Mesodermal cell (in vitro differentiated cells): ENCODE results near the gene C17orf114.

ENCODE experiments used
- H3K27ac ChIP-seq: 2 replicates; pipeline ENCODE4 v1.7.0; 2013; ENCODE audit warnings: mild to moderate bottlenecking, low read depth, low read length, moderate library complexity; ENCODE audit not compliant: severe bottlenecking
- H3K36me3 ChIP-seq: 2 replicates; pipeline ENCODE4 v1.7.1; 2013; ENCODE audit warnings: mild to moderate bottlenecking, low read length, moderate library complexity; ENCODE audit not compliant: control insufficient read depth, insufficient read depth
- H3K4me1 ChIP-seq: one replicate; pipeline ENCODE4 v1.7.1; 2013; ENCODE audit warnings: mild to moderate bottlenecking, low read length; ENCODE audit not compliant: insufficient read depth, control insufficient read depth, poor library complexity, severe bottlenecking
- H3K4me3 ChIP-seq: 2 replicates; pipeline ENCODE4 v1.7.0; 2013; ENCODE audit warnings: low read length, control low read depth, mild to moderate bottlenecking; ENCODE audit not compliant: insufficient read depth, poor library complexity, severe bottlenecking; ENCODE audit errors: extremely low read depth
- H3K9me3 ChIP-seq: 2 replicates; pipeline ENCODE4 v1.7.1; 2013; ENCODE audit warnings: mild to moderate bottlenecking, low read length, moderate library complexity; ENCODE audit not compliant: control insufficient read depth
- WGBS, 2 experiments: methylation state at CpG; one replicate each; pipeline ENCODE4 v1.1.5; 2013; ENCODE audit warnings: missing lambda C conversion rate in 2 of 2; ENCODE audit not compliant: insufficient coverage in 2 of 2; 5-methylcytosine and 5-hydroxymethylcytosine counted together

C17orf114 gene

DNA sequence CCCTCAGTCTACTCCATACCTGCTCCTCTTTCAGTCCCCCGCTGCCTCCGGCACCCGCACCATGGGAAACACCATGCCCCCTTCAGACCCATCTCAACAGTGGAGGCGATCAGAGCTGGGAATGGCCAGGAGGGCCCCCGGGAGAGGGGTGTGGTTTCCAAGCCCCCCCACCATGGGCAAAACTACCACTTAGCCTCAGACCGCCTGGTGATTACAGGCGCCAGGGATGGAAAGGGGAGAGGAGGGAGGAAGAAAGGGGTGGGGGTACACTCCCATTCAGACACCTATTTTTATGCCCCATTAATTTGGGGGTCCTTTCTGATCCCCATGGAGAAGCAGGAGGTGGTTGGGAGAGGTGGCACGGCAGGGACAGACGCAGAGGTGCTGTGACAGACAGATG, at the start of gene C17orf114:
Gene C17orf114 (minus strand): TSS at position 101 of the 400 bp plus-strand sequence.
- no peaks in the 10 kb centered on the region for H3K9me3 ChIP-seq
- peaks cover 23% of the 10 kb centered on the region for H3K36me3 ChIP-seq
- no peak within 1 kb of the TSS for H3K27ac ChIP-seq
- WGBS, 2 experiments = 90 to 95% methylated on average over 2 of the region's 9 CpGs
- no peak within 1 kb of the TSS for H3K4me3 ChIP-seq
- H3K4me1 ChIP-seq = no peaks in the 10 kb centered on the region

DNA sequence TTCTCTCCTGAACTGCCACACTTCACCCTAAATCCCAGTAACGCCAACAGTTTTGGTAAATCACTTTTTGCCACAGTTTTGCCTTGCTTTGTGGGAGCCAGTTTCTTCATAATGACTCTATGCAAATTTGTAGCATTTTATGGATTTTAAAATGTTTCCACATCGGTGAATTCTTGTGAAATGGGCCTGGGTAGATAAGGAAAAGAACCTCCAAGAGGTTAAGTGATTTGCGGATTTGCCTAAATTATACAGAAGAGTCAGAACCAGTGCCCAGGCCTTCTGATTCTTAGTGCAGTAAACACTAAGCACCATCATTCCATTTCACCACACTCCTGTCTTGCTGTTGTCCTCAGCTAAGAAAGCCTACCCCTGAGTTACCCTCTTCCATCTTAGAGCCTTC, 49.0 kb upstream of the C17orf114 start:
- Histone ChIP-seq H3K27ac (peak overlapping the region; percentile 37), H3K9me3 (no peaks in the 10 kb centered on the region), H3K4me1 (peaks cover 39% of the 10 kb centered on the region), H3K36me3 (peaks cover 7% of the 10 kb centered on the region), H3K4me3 (no peak overlapping the region)
- WGBS, 2 experiments = 81 to 94% methylated on average over 3 of the region's 3 CpGs

DNA sequence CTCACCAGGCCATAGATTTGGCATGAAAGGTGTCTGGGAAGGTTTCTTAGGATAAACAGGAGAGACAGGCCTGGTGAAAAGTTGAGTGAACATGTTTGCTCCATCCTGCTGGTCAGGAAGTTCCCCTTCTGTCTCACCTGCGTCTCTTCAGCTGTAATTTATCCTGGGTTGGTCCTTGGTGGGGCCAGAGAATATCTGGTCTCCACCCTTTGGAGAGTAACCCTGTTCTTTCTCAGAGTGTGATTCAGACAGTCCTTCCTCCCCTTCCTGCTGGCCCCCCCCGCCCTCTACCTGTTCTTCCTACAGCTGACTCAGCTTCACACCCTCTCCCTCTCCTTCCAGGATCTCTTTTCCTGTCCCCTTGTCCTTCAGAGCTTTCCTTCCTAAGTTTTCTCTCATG, 48.1 kb upstream of the C17orf114 start:
- no peak overlapping the region for H3K27ac ChIP-seq
- no peaks in the 10 kb centered on the region for H3K9me3 ChIP-seq
- peaks cover 13% of the 10 kb centered on the region for H3K36me3 ChIP-seq
- 94 to 100% methylated on average over 1 to 2 of the region's 2 CpGs for WGBS, 2 experiments
- H3K4me3 ChIP-seq = no peak overlapping the region
- peaks cover 35% of the 10 kb centered on the region for H3K4me1 ChIP-seq

DNA sequence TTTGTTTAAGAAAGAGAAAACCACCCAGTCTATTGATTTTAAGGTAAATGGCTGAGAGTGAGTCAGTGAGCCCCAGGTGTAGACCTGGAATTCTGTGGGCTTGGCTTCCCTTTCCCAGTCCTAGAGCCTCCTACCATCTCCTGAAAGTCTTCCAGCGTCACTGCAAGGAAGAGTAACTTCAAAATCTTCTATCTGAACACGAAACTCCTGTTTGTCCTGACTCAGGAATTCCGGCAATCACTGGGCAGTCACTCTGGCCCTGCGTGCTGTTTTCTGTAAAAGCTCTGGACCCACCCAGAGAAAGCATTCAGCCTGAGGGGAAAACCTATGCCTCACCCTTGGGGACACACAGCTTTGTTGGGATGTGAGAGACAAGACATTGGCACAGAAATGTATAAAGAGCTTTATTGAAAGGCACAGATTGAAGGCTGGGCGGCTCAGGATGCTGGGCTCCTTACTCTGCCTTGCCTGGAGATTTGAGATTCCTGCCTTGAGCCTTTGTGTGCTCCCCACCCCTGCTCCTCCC, 46.9 kb upstream of the C17orf114 start:
- peaks cover 22% of the 10 kb centered on the region for H3K36me3 ChIP-seq
- peaks cover 27% of the 10 kb centered on the region for H3K4me1 ChIP-seq
- WGBS, 2 experiments = 66 to 69% methylated on average over 5 of the region's 5 CpGs
- no peak overlapping the region for H3K4me3 ChIP-seq
- H3K27ac ChIP-seq = no peak overlapping the region
- no peaks in the 10 kb centered on the region for H3K9me3 ChIP-seq

DNA sequence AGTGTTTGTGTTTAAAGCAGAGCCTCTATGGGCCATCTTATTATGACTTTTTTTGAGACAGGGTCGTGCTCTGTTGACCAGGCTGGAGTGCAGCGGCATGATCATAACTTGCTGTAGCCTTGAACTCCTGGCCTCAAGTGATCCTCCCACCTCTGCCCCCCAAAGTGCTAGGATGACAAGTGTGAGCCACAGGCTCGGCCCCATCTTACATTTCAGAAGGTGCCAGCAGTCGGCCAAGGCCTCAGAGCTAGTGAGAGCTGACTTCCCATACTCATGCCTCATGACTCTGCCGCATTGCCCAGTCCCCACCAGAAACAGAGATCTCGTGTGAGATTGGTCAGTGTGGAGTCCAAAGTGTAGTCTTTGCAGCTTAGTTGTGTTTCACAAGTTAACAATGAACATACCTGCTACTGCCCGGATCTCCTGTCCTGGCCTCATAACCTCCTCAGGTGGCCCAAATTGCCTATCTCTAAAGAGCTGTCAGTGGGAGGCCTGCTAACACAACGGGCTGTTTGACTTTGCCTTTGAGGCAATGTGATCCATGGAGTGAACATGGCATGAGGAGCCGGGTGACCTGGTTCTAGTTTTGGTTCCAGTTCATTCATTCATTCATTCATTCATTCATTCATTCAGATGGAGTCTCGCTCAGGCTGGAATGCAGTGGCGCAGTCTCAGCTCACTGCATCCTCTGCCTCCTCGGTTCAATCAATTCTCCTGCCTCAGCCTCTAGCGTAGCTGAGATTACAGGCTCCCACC, 44.7 kb upstream of the C17orf114 start:
- H3K36me3 ChIP-seq = peaks cover 31% of the 10 kb centered on the region
- no peak overlapping the region for H3K27ac ChIP-seq
- WGBS, 2 experiments = 82 to 87% methylated on average over 8 to 13 of the region's 13 CpGs
- H3K4me1 ChIP-seq = peaks cover 17% of the 10 kb centered on the region
- H3K9me3 ChIP-seq = no peaks in the 10 kb centered on the region
- H3K4me3 ChIP-seq = no peak overlapping the region

DNA sequence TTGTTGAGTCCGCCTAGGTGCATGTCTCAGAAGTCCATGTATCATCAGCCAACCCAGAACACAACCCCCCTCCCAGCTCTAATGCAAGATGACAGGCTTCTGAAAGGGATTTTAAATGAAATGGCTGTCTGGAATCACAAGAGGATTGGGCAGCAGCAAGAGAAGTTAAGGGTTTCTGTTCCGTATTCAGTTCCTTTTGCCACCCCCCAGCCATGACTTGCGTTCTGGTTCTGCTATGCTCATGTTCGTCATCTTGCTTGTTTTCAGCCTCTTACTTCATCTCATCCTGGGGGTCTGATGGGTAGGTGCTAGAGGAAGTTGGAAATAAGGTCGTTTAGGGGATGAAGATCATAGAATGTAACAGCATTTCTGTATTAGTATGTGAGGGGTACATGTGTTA, 43.0 kb upstream of the C17orf114 start:
- H3K9me3 ChIP-seq = no peaks in the 10 kb centered on the region
- WGBS, 2 experiments = 85 to 90% methylated on average over 2 to 3 of the region's 5 CpGs
- no peak overlapping the region for H3K4me3 ChIP-seq
- H3K36me3 ChIP-seq = peaks cover 37% of the 10 kb centered on the region
- peaks cover 18% of the 10 kb centered on the region for H3K4me1 ChIP-seq
- H3K27ac ChIP-seq = no peak overlapping the region

DNA sequence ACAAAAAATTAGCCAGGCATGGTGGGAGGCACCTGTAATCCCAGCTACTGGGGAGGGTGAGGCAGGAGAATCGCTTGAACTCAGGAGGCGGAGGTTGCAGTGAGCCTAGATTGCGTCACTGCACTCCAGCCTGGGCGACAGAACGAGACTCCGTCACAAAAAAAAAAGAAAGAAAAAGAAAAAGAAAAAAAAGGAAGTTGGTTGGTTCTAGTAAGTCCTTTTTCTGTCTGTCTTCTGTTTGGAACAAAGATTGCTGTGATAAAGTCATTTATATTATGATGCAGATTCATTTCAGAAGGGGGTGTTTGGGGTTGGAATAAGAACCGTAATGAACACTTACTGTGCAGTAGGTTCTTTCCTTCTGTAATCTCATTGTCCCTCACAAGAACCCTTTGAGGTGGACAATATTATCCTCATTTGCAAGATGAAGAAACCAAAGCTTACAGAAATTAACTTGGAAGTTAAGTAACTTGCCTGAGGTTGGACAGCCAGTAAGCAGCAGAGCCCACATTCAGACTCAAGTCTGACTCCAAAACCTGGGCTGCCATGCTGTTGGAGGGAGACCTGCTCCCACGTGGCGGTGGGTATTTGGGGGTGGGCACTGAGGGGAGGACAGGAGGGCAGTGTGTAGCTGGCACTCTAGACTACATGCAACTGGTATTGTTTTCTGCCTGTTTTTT, 41.3 kb upstream of the C17orf114 start:
- no peak overlapping the region for H3K4me3 ChIP-seq
- H3K4me1 ChIP-seq = peaks cover 14% of the 10 kb centered on the region
- H3K27ac ChIP-seq = no peak overlapping the region
- peaks cover 45% of the 10 kb centered on the region for H3K36me3 ChIP-seq
- 83 to 90% methylated on average over 5 to 9 of the region's 9 CpGs for WGBS, 2 experiments
- H3K9me3 ChIP-seq = no peaks in the 10 kb centered on the region

DNA sequence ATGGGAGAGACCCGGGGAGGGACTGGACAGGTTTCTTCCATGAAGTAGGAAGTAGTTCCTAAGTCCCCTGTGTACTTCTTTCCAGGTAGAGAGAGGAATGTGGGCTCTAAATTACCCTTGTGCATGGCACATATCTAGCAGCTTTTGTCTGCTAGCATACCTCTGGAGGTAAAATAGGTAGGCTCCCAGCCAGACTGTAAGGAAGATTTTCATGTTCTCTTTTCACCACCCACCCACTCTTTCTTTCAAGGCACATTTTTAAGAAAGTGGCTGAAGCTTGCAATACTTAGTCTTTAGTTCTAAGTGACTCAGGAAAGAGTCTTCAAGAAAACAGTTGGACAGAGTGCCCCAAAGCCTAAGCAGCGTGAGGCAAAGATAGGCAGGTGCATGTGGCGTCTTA, 40.2 kb upstream of the C17orf114 start:
- Histone ChIP-seq H3K4me3 (no peak overlapping the region), H3K9me3 (no peaks in the 10 kb centered on the region), H3K27ac (no peak overlapping the region), H3K4me1 (peaks cover 16% of the 10 kb centered on the region), H3K36me3 (peaks cover 51% of the 10 kb centered on the region)
- WGBS, 2 experiments = 94 to 100% methylated on average over 1 to 3 of the region's 3 CpGs

DNA sequence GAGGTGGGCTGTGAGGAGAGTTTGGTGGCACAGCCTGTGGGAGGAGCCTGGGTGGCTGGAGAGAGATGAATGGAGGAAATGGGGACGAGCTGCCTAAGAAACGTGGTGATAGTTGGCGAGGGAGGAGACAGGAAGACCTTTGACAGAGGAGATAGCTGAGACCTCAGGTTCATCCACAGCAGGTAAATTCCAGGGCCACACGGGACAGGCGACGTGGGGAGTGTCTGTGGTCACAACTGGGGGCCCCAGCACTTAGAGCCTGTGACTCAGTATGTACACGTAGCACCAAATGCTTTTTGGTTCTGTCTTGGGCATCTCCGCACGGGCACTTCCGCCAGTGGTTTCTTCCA, 38.7 kb upstream of the C17orf114 start:
- peaks cover 18% of the 10 kb centered on the region for H3K4me1 ChIP-seq
- no peak overlapping the region for H3K27ac ChIP-seq
- H3K4me3 ChIP-seq = no peak overlapping the region
- H3K36me3 ChIP-seq = peaks cover 55% of the 10 kb centered on the region
- H3K9me3 ChIP-seq = no peaks in the 10 kb centered on the region
- WGBS, 2 experiments = 81 to 86% methylated on average over 10 of the region's 10 CpGs

DNA sequence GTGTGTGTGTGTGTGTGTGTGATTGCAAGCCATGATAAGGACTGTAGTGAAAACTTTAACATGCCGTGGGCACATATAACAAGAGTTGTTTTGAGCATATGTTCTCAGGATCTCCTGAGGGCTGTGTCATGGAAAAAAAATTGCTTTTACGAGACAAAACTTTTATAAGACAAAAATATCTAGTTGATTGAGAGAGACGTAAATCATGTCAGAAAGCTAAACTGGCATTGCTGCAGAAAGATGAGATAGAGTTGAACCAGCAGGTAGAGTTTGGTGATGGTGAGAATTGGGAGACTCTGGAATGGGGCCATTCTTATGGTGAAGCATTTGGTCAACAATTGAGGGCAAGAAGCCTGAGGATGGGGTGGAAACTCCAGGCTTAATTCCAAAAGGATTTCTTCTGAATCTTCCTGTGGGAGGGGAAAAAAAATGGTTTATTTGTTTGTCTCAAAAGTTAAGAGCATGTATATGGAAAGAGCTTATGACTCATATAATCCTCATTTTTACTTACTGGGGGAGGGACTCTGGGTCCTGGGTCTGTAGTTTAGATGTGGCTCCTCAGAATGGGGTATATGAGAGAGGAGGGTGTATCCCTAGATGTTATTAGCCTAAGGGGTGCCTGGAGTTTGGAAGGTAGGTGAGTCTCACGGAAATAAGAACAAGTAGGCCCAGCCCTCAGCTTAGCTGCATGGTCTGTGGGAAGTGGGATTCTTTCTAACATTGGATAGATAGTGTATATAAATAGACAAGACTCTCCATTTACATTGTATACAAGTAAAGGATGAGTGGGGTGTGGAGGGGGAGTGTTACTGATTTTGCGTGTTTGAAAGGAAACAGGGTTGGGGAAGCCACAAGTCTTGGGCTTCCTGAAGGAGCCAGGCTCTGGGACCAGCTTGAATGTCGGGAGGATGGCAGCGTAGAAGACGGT, 38.1 kb upstream of the C17orf114 start:
- Histone ChIP-seq H3K9me3 (no peaks in the 10 kb centered on the region), H3K4me3 (no peak overlapping the region), H3K27ac (no peak overlapping the region), H3K4me1 (peaks cover 21% of the 10 kb centered on the region), H3K36me3 (peaks cover 51% of the 10 kb centered on the region)
- 95 to 98% methylated on average over 6 to 7 of the region's 8 CpGs for WGBS, 2 experiments
